Aorta (tissue), 5 donors: ENCODE data around the gene DDX50. TPM values are rescaled to one million over a fixed set of nuclear protein-coding genes. Genes with fewer than 3 reads are reported as not detected.
"Not testable (repeated sequence)": the region's sequence is repeated elsewhere in the genome, so short reads cannot be mapped to it uniquely, and the experiment has no call there.

ENCODE experiments used
- ATAC-seq: fragments of 200-7000 bp; cut with Tn5 transposase; one replicate; pipeline ENCODE4 v1.9.1; 2022; ENCODE audit warnings: moderate library complexity; ENCODE audit not compliant: low FRiP score
- DNase-seq, 2 donors: peaks; one replicate each; pipeline ENCODE4 v3.0.0-alpha.2; 2020
- H3K27ac ChIP-seq, 2 donors: one replicate each; pipeline ENCODE4 v1.5.1; 2013; ENCODE audit warnings: low read length in 2 of 2, mild to moderate bottlenecking in 2 of 2, moderate library complexity in 2 of 2, control low read depth in 1 of 2, inconsistent platforms in 1 of 2, low read depth in 1 of 2
- H3K27me3 ChIP-seq, 2 donors: one replicate each; pipeline ENCODE4 v1.6.1; 2013; ENCODE audit warnings: control low read depth in 1 of 2, low read length in 1 of 2, mild to moderate bottlenecking in 1 of 2, moderate library complexity in 1 of 2; ENCODE audit not compliant: insufficient read depth in 2 of 2, control insufficient read depth in 1 of 2
- H3K36me3 ChIP-seq, 2 donors: one replicate each; pipeline ENCODE4 v1.6.1; 2013; ENCODE audit warnings: control low read depth in 1 of 2, low read length in 1 of 2, mild to moderate bottlenecking in 1 of 2; ENCODE audit not compliant: insufficient read depth in 2 of 2, control insufficient read depth in 1 of 2
- H3K4me1 ChIP-seq, 2 donors: one replicate each; pipeline ENCODE4 v1.6.1; 2013; ENCODE audit warnings: low read length in 2 of 2, control low read depth in 1 of 2, mild to moderate bottlenecking in 1 of 2, moderate library complexity in 1 of 2; ENCODE audit not compliant: insufficient read depth in 2 of 2, control insufficient read depth in 1 of 2
- H3K4me3 ChIP-seq, 2 donors: one replicate each; pipeline ENCODE4 v1.5.1; 2013; ENCODE audit warnings: low read length in 2 of 2, control low read depth in 1 of 2, mild to moderate bottlenecking in 1 of 2
- H3K9me3 ChIP-seq: one replicate; pipeline ENCODE4 v1.6.1; 2013; ENCODE audit warnings: mild to moderate bottlenecking, low read length; ENCODE audit not compliant: control insufficient read depth
- WGBS, 2 donors: extraction: QIAGEN DNeasy Blood & Tissue Kit; methylation state at CpG; one replicate each; pipeline ENCODE4 v1.1.7; 2013; 5-methylcytosine and 5-hydroxymethylcytosine counted together
- intact Hi-C, 2 donors: fragments of 100-400 bp; cut with DNase I; formaldehyde crosslinking; loops; one replicate each; pipeline versions ENCODE4 v1.14.2 to v1.15.0; 2022
- polyA plus RNA-seq, 2 donors: library from polyadenylated mRNA; stranded (reverse); fragments of 200-250 nt; gene quantifications; one replicate each; pipeline ENCODE4 v1.2.3, GENCODE V29; 2013
- total RNA-seq, 2 donors: library from RNA; stranded (reverse); fragmentation: NEBNext Ultra II Directional; extraction: Animal tissue kit (Norgen Biotek cat#: 25700); gene quantifications; one replicate each; pipeline ENCODE4 v1.2.1, GENCODE V29; 2021
- donor health status: healthy with polysubstance abuse.
- donor health status: Bipolar disorder and iron deficiency.
- donor health status: DM: no; HTN: no; CAD: no.
- donor health status: DM: no; HTN: no; CAD: no.
- donor health status: DM: yes; HTN: yes; CAD: no.

DDX50 gene
- total and polyA plus RNA-seq, 4 donors: 32.0 to 39.8 (median 35.3) TPM

- WGBS, 2 donors: 95 to 97% methylated on average over 2 of the region's 2 CpGs
- intact Hi-C loops: loop anchor here in 1 of 2 donors (5.0 kb wide), 1 partner anchor 103 kb away; no protein-coding TSS in a partner anchor
- DNase-seq: no peak
- Histone ChIP-seq H3K27ac (no peak overlapping the region), H3K9me3 (no peaks in the 10 kb centered on the region), H3K36me3 (no peaks in the 10 kb centered on the region), H3K4me3 (no peak overlapping the region), H3K4me1 (no peaks in the 10 kb centered on the region), H3K27me3 (no peaks in the 10 kb centered on the region)
- no peak for ATAC-seq
These were observed 6.1 kb upstream of the DDX50 start for GRCh38 chr10:68895041-68895440.

GRCh38 chr10:68897336-68897741, 3.8 kb upstream of the DDX50 start:
- ATAC-seq (no peak), DNase-seq (no peak)
- Histone ChIP-seq H3K9me3 (no peaks in the 10 kb centered on the region), H3K4me1 (no peaks in the 10 kb centered on the region), H3K27ac (no peak overlapping the region), H3K4me3 (no peak overlapping the region), H3K27me3 (no peaks in the 10 kb centered on the region), H3K36me3 (no peaks in the 10 kb centered on the region)
- intact Hi-C loops: loop anchor here in 1 of 2 donors (5.0 kb wide), 1 partner anchor 105 kb away; no protein-coding TSS in a partner anchor
- 31 to 32% methylated on average over 3 of the region's 3 CpGs for WGBS, 2 donors

- H3K27me3 ChIP-seq: no peaks in the 10 kb centered on the region
- 87% methylated on average over 8 of the region's 8 CpGs for WGBS, 2 donors
- intact Hi-C loops: loop anchor here in 1 of 2 donors (5.0 kb wide), 1 partner anchor 107 kb away; no protein-coding TSS in a partner anchor
- H3K36me3 ChIP-seq: no peaks in the 10 kb centered on the region
- DNase-seq (no peak), ATAC-seq (no peak)
- no peaks in the 10 kb centered on the region for H3K4me1 ChIP-seq
- H3K9me3 ChIP-seq: no peaks in the 10 kb centered on the region
- H3K4me3 ChIP-seq: no peak overlapping the region
- H3K27ac ChIP-seq: no peak overlapping the region
These were observed 1.8 kb upstream of the DDX50 start for GRCh38 chr10:68899186-68899745.

- intact Hi-C loops: loop anchor here in 1 of 2 donors (2.0 kb wide), 1 partner anchor 568 kb away; the partner anchor contains the start of genes HNRNPH3 and PBLD
- no peaks in the 10 kb centered on the region for H3K36me3 ChIP-seq
- no peaks in the 10 kb centered on the region for H3K9me3 ChIP-seq
- H3K27ac ChIP-seq: peak overlapping the region; percentile 70 to 84
- peak; percentile 82 to 93 for DNase-seq
- H3K27me3 ChIP-seq: no peaks in the 10 kb centered on the region
- 2 to 3% methylated on average over 40 of the region's 40 CpGs for WGBS, 2 donors
- peak; percentile 87 for ATAC-seq
- no peaks in the 10 kb centered on the region for H3K4me1 ChIP-seq
- H3K4me3 ChIP-seq: peak overlapping the region; percentile 30 to 42
These were observed 549 bp upstream of the DDX50 start for GRCh38 chr10:68900427-68901104.

GRCh38 chr10:68902382-68902781, 1.3 kb downstream of the DDX50 start:
- Histone ChIP-seq H3K27ac (no peak overlapping the region), H3K4me1 (no peaks in the 10 kb centered on the region), H3K9me3 (no peaks in the 10 kb centered on the region), H3K4me3 (peak overlapping the region in 1 of 2 donors; percentile 44), H3K36me3 (no peaks in the 10 kb centered on the region), H3K27me3 (no peaks in the 10 kb centered on the region)
- DNase-seq (no peak), ATAC-seq (no peak)
- 62 to 66% methylated on average over 5 of the region's 5 CpGs for WGBS, 2 donors
- intact Hi-C loops: no loop called here

GRCh38 chr10:68924593-68924992, 23.5 kb downstream of the DDX50 start:
- H3K27ac ChIP-seq: no peak overlapping the region
- no peak for DNase-seq
- no peaks in the 10 kb centered on the region for H3K9me3 ChIP-seq
- H3K4me3 ChIP-seq: no peak overlapping the region
- no peaks in the 10 kb centered on the region for H3K27me3 ChIP-seq
- H3K4me1 ChIP-seq: peaks cover 0 to 7% of the 10 kb centered on the region in 2 donors
- intact Hi-C loops: no loop called here
- peaks cover 0 to 2% of the 10 kb centered on the region in 2 donors for H3K36me3 ChIP-seq
- no peak for ATAC-seq

- Histone ChIP-seq H3K36me3 (peaks cover 0 to under 1% of the 10 kb centered on the region in 2 donors), H3K27ac (no peak overlapping the region), H3K4me3 (no peak overlapping the region), H3K9me3 (no peaks in the 10 kb centered on the region), H3K4me1 (peaks cover 0 to 7% of the 10 kb centered on the region in 2 donors), H3K27me3 (no peaks in the 10 kb centered on the region)
- ATAC-seq (no peak), DNase-seq (no peak)
- intact Hi-C loops: no loop called here
- WGBS, 2 donors: 96 to 100% methylated on average over 4 of the region's 4 CpGs
These were observed 24.4 kb downstream of the DDX50 start for GRCh38 chr10:68925489-68925888.

- H3K27ac ChIP-seq: not testable (repeated sequence)
These were observed 28.0 kb downstream of the DDX50 start for GRCh38 chr10:68929157-68929556.

GRCh38 chr10:68929888-68930287, 28.8 kb downstream of the DDX50 start:
- not testable (repeated sequence) for ATAC-seq, H3K4me3 ChIP-seq, H3K36me3 ChIP-seq

More at GRCh38 chr10:68929157-68929556, 28.0 kb downstream of the DDX50 start:
- intact Hi-C loops, H3K9me3 ChIP-seq, H3K36me3 ChIP-seq, DNase-seq, ATAC-seq, H3K27me3 ChIP-seq, H3K4me3 ChIP-seq, H3K4me1 ChIP-seq: not testable (repeated sequence)
- WGBS, 2 donors: 83 to 96% methylated on average over 2 of the region's 2 CpGs

More at GRCh38 chr10:68929888-68930287, 28.8 kb downstream of the DDX50 start:
- H3K27me3 ChIP-seq, intact Hi-C loops, DNase-seq, H3K4me1 ChIP-seq, H3K27ac ChIP-seq, H3K9me3 ChIP-seq: not testable (repeated sequence)
- 97 to 100% methylated on average over 8 of the region's 8 CpGs for WGBS, 2 donors
